ENCODE measurements around the gene BICDL2. TPM values are rescaled to one million over a fixed set of nuclear protein-coding genes. Genes with fewer than 3 reads are reported as not detected.

BICDL2 gene
- total and polyA plus RNA-seq, 9 of the 15 experiments (the other 6 are each of a cell fraction or from before 2014, with no cell fraction given): 0.09 to 0.28 (median 0.09) TPM; not detected in 6

GRCh38 chr16:3070608-3071111, 33.9 kb upstream of the BICDL2 start:
- Histone ChIP-seq H3K9ac (ENCODE audit: insufficient read depth in 1 of 2, low read depth in 2 of 2, low read length in 2 of 2) (0 out of 4 replicates have a peak overlapping the region, but pooled peaks of 1 of the 2 experiments have one; percentile 40), H3K4me1 (replicated peaks in 1 of 2; ENCODE audit: control insufficient read depth in 2 of 2, insufficient read depth in 2 of 2, low read length in 2 of 2) (peaks cover 14 to 42% of the 10 kb centered on the region in 2 experiments), H3K9me1 (ENCODE audit: control insufficient read depth, insufficient read depth, low read length) (no peaks in the 10 kb centered on the region), H3K9me3 (replicated peaks; ENCODE audit: control insufficient read depth, insufficient read depth, low read depth, low read length) (no peaks in the 10 kb centered on the region), H2AFZ (ENCODE audit: low read depth, low read length) (no peak overlapping the region), H3K27ac (ENCODE audit: extremely low read depth, low read depth, low read length) (no peak overlapping the region), H4K20me1 (replicated peaks; ENCODE audit: control insufficient read depth, insufficient read depth, low read length) (no peaks in the 10 kb centered on the region), H3K27me3 (ENCODE audit: control insufficient read depth in 2 of 2, insufficient read depth in 2 of 2, low read length in 2 of 2) (peaks cover 0 to 12% of the 10 kb centered on the region in 2 experiments; a peak in 3 of 5 replicates), H3K36me3 (ENCODE audit: control insufficient read depth, insufficient read depth, low read length) (no peaks in the 10 kb centered on the region), H3K79me2 (ENCODE audit: control insufficient read depth, insufficient read depth, low read length) (no peaks in the 10 kb centered on the region), H3K4me2 (ENCODE audit: insufficient read depth, low read length) (no peak overlapping the region), H3K4me3 (no peak overlapping the region)
- WGBS (ENCODE audit: insufficient coverage, low coverage, missing lambda C conversion rate): 58% methylated on average over 9 of the region's 9 CpGs
- DNase-seq (ENCODE audit: extremely low read depth in 1 of 4, low spot score in 3 of 4): no peak
- ChIA-PET CTCF (ENCODE audit: low intra/inter-chr PET ratio) (no interaction called here), POLR2A (interaction anchor here (0.6 to 1.1 kb wide), 3 partner anchors 10 to 25 kb away, joined by 3 to 5 read pairs (median 4); no protein-coding TSS in a partner anchor)
- no TSS peak for BruUV-seq (replicated peaks)
- no peak for FAIRE-seq
- in situ Hi-C loops (cut with MboI): no loop called here
- ATAC-seq: peak; percentile 70
- intact Hi-C loops (cut with micrococcal nuclease): no loop called here
- no peak for TF ChIP-seq ZNF316 (IDR thresholded peaks at IDR 0.05)
- no peak for TF ChIP-seq ARID3A (IDR thresholded peaks at IDR 0.05; ENCODE audit: borderline replicate concordance, low read depth, low read length)
- no peak for TF ChIP-seq ZKSCAN8 (CRISPR knock-in tag; IDR thresholded peaks at IDR 0.05)
- TF ChIP-seq, protein P1, sequence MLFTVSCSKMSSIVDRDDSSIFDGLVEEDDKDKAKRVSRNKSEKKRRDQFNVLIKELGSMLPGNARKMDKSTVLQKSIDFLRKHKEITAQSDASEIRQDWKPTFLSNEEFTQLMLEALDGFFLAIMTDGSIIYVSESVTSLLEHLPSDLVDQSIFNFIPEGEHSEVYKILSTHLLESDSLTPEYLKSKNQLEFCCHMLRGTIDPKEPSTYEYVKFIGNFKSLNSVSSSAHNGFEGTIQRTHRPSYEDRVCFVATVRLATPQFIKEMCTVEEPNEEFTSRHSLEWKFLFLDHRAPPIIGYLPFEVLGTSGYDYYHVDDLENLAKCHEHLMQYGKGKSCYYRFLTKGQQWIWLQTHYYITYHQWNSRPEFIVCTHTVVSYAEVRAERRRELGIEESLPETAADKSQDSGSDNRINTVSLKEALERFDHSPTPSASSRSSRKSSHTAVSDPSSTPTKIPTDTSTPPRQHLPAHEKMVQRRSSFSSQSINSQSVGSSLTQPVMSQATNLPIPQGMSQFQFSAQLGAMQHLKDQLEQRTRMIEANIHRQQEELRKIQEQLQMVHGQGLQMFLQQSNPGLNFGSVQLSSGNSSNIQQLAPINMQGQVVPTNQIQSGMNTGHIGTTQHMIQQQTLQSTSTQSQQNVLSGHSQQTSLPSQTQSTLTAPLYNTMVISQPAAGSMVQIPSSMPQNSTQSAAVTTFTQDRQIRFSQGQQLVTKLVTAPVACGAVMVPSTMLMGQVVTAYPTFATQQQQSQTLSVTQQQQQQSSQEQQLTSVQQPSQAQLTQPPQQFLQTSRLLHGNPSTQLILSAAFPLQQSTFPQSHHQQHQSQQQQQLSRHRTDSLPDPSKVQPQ (CRISPR knock-in tag; IDR thresholded peaks at IDR 0.05; ENCODE audit: borderline replicate concordance): no peak
- no peak for TF ChIP-seq HINFP (tag; conservative IDR thresholded peaks at IDR 0.05; ENCODE audit: low read depth)
- TF ChIP-seq STAT5B (CRISPR knock-in tag; IDR thresholded peaks at IDR 0.05): no peak
- no peak for TF ChIP-seq TAF9B (IDR thresholded peaks at IDR 0.05; ENCODE audit: partially characterized antibody)
- no peak for TF ChIP-seq FIP1L1 (IDR thresholded peaks at IDR 0.05; ENCODE audit: low read depth, low read length, poor library complexity, severe bottlenecking)
- TF ChIP-seq NR0B1 (IDR thresholded peaks at IDR 0.05; ENCODE audit: partially characterized antibody): no peak
- no peak for TF ChIP-seq DMBX1 (CRISPR knock-in tag; IDR thresholded peaks at IDR 0.05; ENCODE audit: borderline replicate concordance)
- TF ChIP-seq RBM25 (IDR thresholded peaks at IDR 0.05; ENCODE audit: low read depth, low read length, severe bottlenecking): no peak
- no peak for TF ChIP-seq ZNF124 (CRISPR knock-in tag; IDR thresholded peaks at IDR 0.05)
- no peak for TF ChIP-seq RBM34 (IDR thresholded peaks at IDR 0.05; ENCODE audit: borderline replicate concordance, insufficient read depth, low read length)
- no peak for TF ChIP-seq NFIX (CRISPR knock-in tag; IDR thresholded peaks at IDR 0.05; ENCODE audit: low read depth)
- TF ChIP-seq FOXJ3 (CRISPR knock-in tag; IDR thresholded peaks at IDR 0.05): no peak

All from K562 (cell line).